Measurements from ENCODE around the gene MAP1LC3B2.

- TF ChIP-seq TAF1 (IDR thresholded peaks at IDR 0.05; ENCODE audit: low read depth, low read length) (no peak), POLR2A (IDR thresholded peaks at IDR 0.05; ENCODE audit: low read depth, low read length) (no peak), POU2F2 (IDR thresholded peaks at IDR 0.05; ENCODE audit: low read depth, low read length) (no peak), SPI1 (IDR thresholded peaks at IDR 0.05; ENCODE audit: low read depth, low read length) (no peak), POLR2AphosphoS5 (IDR thresholded peaks at IDR 0.05; ENCODE audit: low read depth, low read length) (no peak), PAX5 (IDR thresholded peaks at IDR 0.05; ENCODE audit: insufficient read depth, low read length, severe bottlenecking) (no peak)
Measured at GRCh38 chr12:116545144-116545543, 14.0 kb upstream of the MAP1LC3B2 start.

Measured in GM12891 (cell line).